ENCODE measurements around the gene CGGBP1. TPM values are rescaled to one million over a fixed set of nuclear protein-coding genes. Genes with fewer than 3 reads are reported as not detected.

Gene CGGBP1
- total and polyA plus RNA-seq, 2 donors (not counting 1 experiment from before 2014, with no cell fraction given), result 57.3 to 121 TPM

DNA sequence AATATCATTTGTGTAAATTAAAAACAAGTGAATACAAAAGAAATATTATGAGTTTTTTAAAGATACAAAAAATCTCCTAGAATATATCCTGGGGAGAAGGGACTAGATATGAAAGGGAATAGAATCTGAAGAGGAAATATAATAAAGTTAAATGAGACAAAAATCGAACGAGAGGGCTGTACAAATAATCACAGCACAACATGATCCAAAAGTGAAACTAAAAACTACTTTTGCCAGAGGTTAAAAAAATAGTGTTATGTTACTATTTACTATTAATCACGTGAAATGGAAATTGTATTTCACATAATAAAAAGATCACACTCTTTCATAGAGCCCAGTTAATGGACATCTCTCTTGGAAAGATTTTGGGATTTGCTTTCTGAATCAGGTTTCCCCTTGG, 28.6 kb downstream of the CGGBP1 start:
- POLR2A ChIA-PET, result no interaction called here
- no CpG with 5 or more reads among the region's 3 CpGs for WGBS (ENCODE audit: insufficient coverage)
- DNase-seq, result no peak
- CTCF ChIA-PET, result interaction anchor here (2.5 kb wide), 1 partner anchor 25 kb away, joined by 6 read pairs; no protein-coding TSS in a partner anchor
- Histone ChIP-seq H3K4me2 (replicated peaks; ENCODE audit: low read depth, low read length, poor library complexity, severe bottlenecking) (peak overlapping the region; percentile 58), H3K9ac (ENCODE audit: low read length) (peak overlapping the region; percentile 40), H3K36me3 (replicated peaks in 1 of 2; ENCODE audit: control extremely low read depth in 1 of 2, control insufficient read depth in 1 of 2, extremely low read depth in 1 of 2, insufficient read depth in 2 of 2, low read length in 1 of 2) (no peaks in the 10 kb centered on the region), H3K4me3 (ENCODE audit: control extremely low read depth in 1 of 5, extremely low read depth in 1 of 5, insufficient read depth in 1 of 5, low read depth in 2 of 5, low read length in 4 of 5) (peak overlapping the region in 3 of 5 experiments; percentile 1 to 27 (median 25)), H4K20me1 (ENCODE audit: control insufficient read depth, insufficient read depth, low read length, poor library complexity, severe bottlenecking) (no peaks in the 10 kb centered on the region), H3K9me3 (ENCODE audit: control extremely low read depth in 1 of 3, control insufficient read depth in 2 of 3, insufficient read depth in 1 of 3, low read length in 2 of 3) (peaks cover 0 to 3% (median 0%) of the 10 kb centered on the region in 3 donors), H3K27ac (ENCODE audit: low read length in 2 of 2) (no peak overlapping the region), H3K4me1 (ENCODE audit: control insufficient read depth in 2 of 2, insufficient read depth in 2 of 2, low read length in 2 of 2) (peaks cover 15 to 25% of the 10 kb centered on the region in 2 donors), H3K27me3 (replicated peaks in 1 of 4; ENCODE audit: control extremely low read depth in 1 of 4, control insufficient read depth in 3 of 4, insufficient read depth in 4 of 4, low read length in 3 of 4) (no peaks in the 10 kb centered on the region), H3K79me2 (ENCODE audit: control insufficient read depth, insufficient read depth, low read length) (no peaks in the 10 kb centered on the region), H2AFZ (ENCODE audit: insufficient read depth, low read depth, low read length, poor library complexity, severe bottlenecking) (peak overlapping the region; percentile 46)
- no peak overlapping the region for H3K27ac Mint-ChIP-seq
- no peaks in the 10 kb centered on the region for H3K9me3 Mint-ChIP-seq (ENCODE audit: insufficient read depth)
- H3K4me3 Mint-ChIP-seq, result peak overlapping the region; percentile 30
- TF ChIP-seq EZH2 (IDR thresholded peaks at IDR 0.05; ENCODE audit: borderline replicate concordance, insufficient read depth, low read depth, low read length, poor library complexity, severe bottlenecking), result no peak
- TF ChIP-seq, protein P1, sequence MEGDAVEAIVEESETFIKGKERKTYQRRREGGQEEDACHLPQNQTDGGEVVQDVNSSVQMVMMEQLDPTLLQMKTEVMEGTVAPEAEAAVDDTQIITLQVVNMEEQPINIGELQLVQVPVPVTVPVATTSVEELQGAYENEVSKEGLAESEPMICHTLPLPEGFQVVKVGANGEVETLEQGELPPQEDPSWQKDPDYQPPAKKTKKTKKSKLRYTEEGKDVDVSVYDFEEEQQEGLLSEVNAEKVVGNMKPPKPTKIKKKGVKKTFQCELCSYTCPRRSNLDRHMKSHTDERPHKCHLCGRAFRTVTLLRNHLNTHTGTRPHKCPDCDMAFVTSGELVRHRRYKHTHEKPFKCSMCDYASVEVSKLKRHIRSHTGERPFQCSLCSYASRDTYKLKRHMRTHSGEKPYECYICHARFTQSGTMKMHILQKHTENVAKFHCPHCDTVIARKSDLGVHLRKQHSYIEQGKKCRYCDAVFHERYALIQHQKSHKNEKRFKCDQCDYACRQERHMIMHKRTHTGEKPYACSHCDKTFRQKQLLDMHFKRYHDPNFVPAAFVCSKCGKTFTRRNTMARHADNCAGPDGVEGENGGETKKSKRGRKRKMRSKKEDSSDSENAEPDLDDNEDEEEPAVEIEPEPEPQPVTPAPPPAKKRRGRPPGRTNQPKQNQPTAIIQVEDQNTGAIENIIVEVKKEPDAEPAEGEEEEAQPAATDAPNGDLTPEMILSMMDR (IDR thresholded peaks at IDR 0.05), result no peak
- peaks cover 36% of the 10 kb centered on the region for H3K4me1 Mint-ChIP-seq
- intact Hi-C loops (cut with micrococcal nuclease), result no loop called here
- H3K27me3 Mint-ChIP-seq, result no peaks in the 10 kb centered on the region
- no peak for ATAC-seq (ENCODE audit: low read depth)

DNA sequence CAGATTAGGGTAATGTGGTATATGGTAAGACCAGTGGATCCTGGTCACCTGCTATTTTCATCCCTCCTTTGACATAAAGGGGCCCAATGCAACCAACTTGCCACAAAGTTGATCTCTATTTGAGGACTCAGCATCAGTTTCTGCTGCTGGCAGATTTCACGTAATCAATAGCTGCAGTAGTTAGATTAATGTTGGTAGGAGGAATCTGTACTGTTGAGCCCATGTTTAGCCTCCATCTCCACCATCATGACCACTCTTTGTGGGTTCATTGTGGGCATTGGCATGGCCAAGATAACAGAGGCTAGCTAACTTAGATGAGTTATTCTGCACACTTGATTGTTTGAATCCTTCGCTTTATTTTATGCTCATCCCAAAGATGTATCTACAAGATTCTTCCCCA, 29.9 kb downstream of the CGGBP1 start:
- no peak overlapping the region for H3K4me3 Mint-ChIP-seq

More for the DNA sequence above, 29.9 kb downstream of the CGGBP1 start:
- no peaks in the 10 kb centered on the region for H4K20me1 ChIP-seq (ENCODE audit: control insufficient read depth, insufficient read depth, low read length, poor library complexity, severe bottlenecking)
- CTCF ChIA-PET, result interaction anchor here (2.5 kb wide), 1 partner anchor 24 kb away, joined by 6 read pairs; no protein-coding TSS in a partner anchor
- 100% methylated on average over 1 of the region's 2 CpGs for WGBS (ENCODE audit: insufficient coverage)
- H3K9ac ChIP-seq (ENCODE audit: low read length), result no peak overlapping the region
- no peaks in the 10 kb centered on the region for H3K79me2 ChIP-seq (ENCODE audit: control insufficient read depth, insufficient read depth, low read length)
- DNase-seq (no peak), ATAC-seq (ENCODE audit: low read depth) (no peak)
- H2AFZ ChIP-seq (ENCODE audit: insufficient read depth, low read depth, low read length, poor library complexity, severe bottlenecking), result peak overlapping the region; percentile 46
- no peak for TF ChIP-seq EZH2 (IDR thresholded peaks at IDR 0.05; ENCODE audit: borderline replicate concordance, insufficient read depth, low read depth, low read length, poor library complexity, severe bottlenecking)
- TF ChIP-seq, protein P1 (IDR thresholded peaks at IDR 0.05), result no peak
- H3K4me3 ChIP-seq (ENCODE audit: control extremely low read depth in 1 of 5, extremely low read depth in 1 of 5, insufficient read depth in 1 of 5, low read depth in 2 of 5, low read length in 4 of 5), result no peak overlapping the region
- H3K36me3 ChIP-seq (replicated peaks in 1 of 2; ENCODE audit: control extremely low read depth in 1 of 2, control insufficient read depth in 1 of 2, extremely low read depth in 1 of 2, insufficient read depth in 2 of 2, low read length in 1 of 2), result no peaks in the 10 kb centered on the region
- no peaks in the 10 kb centered on the region for H3K27me3 ChIP-seq (replicated peaks in 1 of 4; ENCODE audit: control extremely low read depth in 1 of 4, control insufficient read depth in 3 of 4, insufficient read depth in 4 of 4, low read length in 3 of 4)
- intact Hi-C loops (cut with micrococcal nuclease), result no loop called here
- no peak overlapping the region for H3K4me2 ChIP-seq (replicated peaks; ENCODE audit: low read depth, low read length, poor library complexity, severe bottlenecking)
- no peaks in the 10 kb centered on the region for H3K9me3 Mint-ChIP-seq (ENCODE audit: insufficient read depth)
- H3K27ac Mint-ChIP-seq, result no peak overlapping the region
- H3K9me3 ChIP-seq (ENCODE audit: control extremely low read depth in 1 of 3, control insufficient read depth in 2 of 3, insufficient read depth in 1 of 3, low read length in 2 of 3), result peaks cover 0 to 3% (median 0%) of the 10 kb centered on the region in 3 donors
- H3K27ac ChIP-seq (ENCODE audit: low read length in 2 of 2), result no peak overlapping the region
- POLR2A ChIA-PET, result interaction anchor here (1.0 kb wide), 1 partner anchor 29 kb away, joined by 4 read pairs; no protein-coding TSS in a partner anchor
- H3K27me3 Mint-ChIP-seq, result no peaks in the 10 kb centered on the region
- H3K4me1 Mint-ChIP-seq, result peaks cover 29% of the 10 kb centered on the region
- H3K4me1 ChIP-seq (ENCODE audit: control insufficient read depth in 2 of 2, insufficient read depth in 2 of 2, low read length in 2 of 2), result peaks cover 15 to 23% of the 10 kb centered on the region in 2 donors
